Liver (tissue), 9 donors: Measurements from ENCODE around the gene FSTL1. TPM values are rescaled to one million over a fixed set of nuclear protein-coding genes. Genes with fewer than 3 reads are reported as not detected.

Source experiments
- DNase-seq: peaks from one replicate; pipeline ENCODE4 v3.0.0-alpha.2; 2017; ENCODE audit warnings: low spot score
- H3K27ac ChIP-seq, 2 donors: one replicate each; pipeline ENCODE4 v1.7.0; 2013; ENCODE audit warnings: inconsistent platforms in 2 of 2, low read length in 2 of 2, control low read depth in 1 of 2, low read depth in 1 of 2, mild to moderate bottlenecking in 1 of 2
- H3K27me3 ChIP-seq, 4 donors: one replicate each; pipeline versions ENCODE4 v1.6.1 to v1.7.0; 2013; ENCODE audit warnings: low read length in 3 of 4, inconsistent platforms in 1 of 4, mild to moderate bottlenecking in 1 of 4, moderate library complexity in 1 of 4; ENCODE audit not compliant: control insufficient read depth in 4 of 4, insufficient read depth in 4 of 4
- H3K36me3 ChIP-seq, 4 donors: one replicate each; pipeline versions ENCODE4 v1.6.1 to v1.7.0; 2013; ENCODE audit warnings: low read length in 3 of 4, mild to moderate bottlenecking in 3 of 4, low read depth in 1 of 4, moderate library complexity in 1 of 4; ENCODE audit not compliant: control insufficient read depth in 4 of 4, insufficient read depth in 3 of 4
- H3K4me1 ChIP-seq, 4 donors: one replicate each; pipeline versions ENCODE4 v1.6.1 to v1.7.0; 2013; ENCODE audit warnings: low read length in 3 of 4, mild to moderate bottlenecking in 3 of 4, moderate library complexity in 1 of 4; ENCODE audit not compliant: control insufficient read depth in 4 of 4, insufficient read depth in 4 of 4
- H3K4me3 ChIP-seq, 3 donors: one replicate each; pipeline versions ENCODE4 v1.6.1 to v1.7.0; 2013; ENCODE audit warnings: low read length in 3 of 3, control low read depth in 1 of 3, low read depth in 1 of 3, mild to moderate bottlenecking in 1 of 3
- H3K9ac ChIP-seq, 2 donors: one replicate each; pipeline ENCODE4 v1.7.0; 2013; ENCODE audit warnings: low read length in 2 of 2, mild to moderate bottlenecking in 2 of 2, moderate library complexity in 2 of 2, control low read depth in 1 of 2, low read depth in 1 of 2
- H3K9me3 ChIP-seq, 4 donors: one replicate each; pipeline versions ENCODE4 v1.6.1 to v1.7.0; 2013; ENCODE audit warnings: low read length in 3 of 4; ENCODE audit not compliant: control insufficient read depth in 4 of 4
- FOXA1 ChIP-seq: IDR thresholded peaks from 2 replicates; pipeline ENCODE4 v1.6.1; 2016; ENCODE audit warnings: antibody characterized with exemption
- FOXA2 ChIP-seq: IDR thresholded peaks from 2 replicates; pipeline ENCODE4 v1.6.1; 2016; ENCODE audit warnings: antibody characterized with exemption
- GABPA ChIP-seq, 2 donors: IDR thresholded peaks in 1 of 2; conservative IDR thresholded peaks in 1 of 2; 2 replicates each; pipeline ENCODE4 v1.6.1; 2016; ENCODE audit warnings: antibody characterized with exemption in 2 of 2, mild to moderate bottlenecking in 1 of 2, moderate library complexity in 1 of 2
- HNF4A ChIP-seq, 2 donors: conservative IDR thresholded peaks; 2 replicates each; pipeline ENCODE4 v1.6.1; 2016; ENCODE audit warnings: antibody characterized with exemption in 2 of 2, mild to moderate bottlenecking in 2 of 2
- HNF4G ChIP-seq: IDR thresholded peaks from 2 replicates; pipeline ENCODE4 v1.6.1; 2016; ENCODE audit warnings: antibody characterized with exemption
- JUND ChIP-seq, 2 donors: IDR thresholded peaks; 2 replicates each; pipeline ENCODE4 v1.6.1; 2016; ENCODE audit warnings: antibody characterized with exemption in 2 of 2
- NR2F2 ChIP-seq: IDR thresholded peaks from 2 replicates; pipeline ENCODE4 v1.6.1; 2016; ENCODE audit warnings: antibody characterized with exemption
- RAD21 ChIP-seq, 2 donors: IDR thresholded peaks; 2 replicates each; pipeline ENCODE4 v1.6.1; 2016; ENCODE audit warnings: antibody characterized with exemption in 2 of 2, mild to moderate bottlenecking in 2 of 2
- RXRA ChIP-seq, 2 donors: IDR thresholded peaks; 2 replicates each; pipeline ENCODE4 v1.6.1; 2017 to 2018; ENCODE audit warnings: antibody characterized with exemption in 2 of 2, mild to moderate bottlenecking in 1 of 2
- TAF1 ChIP-seq: conservative IDR thresholded peaks from 2 replicates; pipeline ENCODE4 v1.6.1; 2016; ENCODE audit warnings: antibody characterized with exemption, mild to moderate bottlenecking
- YY1 ChIP-seq: IDR thresholded peaks from 2 replicates; pipeline ENCODE4 v1.6.1; 2016; ENCODE audit warnings: antibody characterized with exemption, mild to moderate bottlenecking
- WGBS: extraction: QIAGEN DNeasy Blood & Tissue Kit; methylation state at CpG from one replicate; pipeline ENCODE4 v1.1.7; 2013; 5-methylcytosine and 5-hydroxymethylcytosine counted together
- polyA plus RNA-seq, 2 donors: library from polyadenylated mRNA; stranded (reverse) in 1 of 2; unstranded in 1 of 2; fragments of 200-250 nt in 1 of 2; fragments of >200 nt in 1 of 2; fragmentation: Nextera tagmentation in 1 of 2; extraction: Ambion mirVana in 1 of 2; gene quantifications; one replicate each; pipeline versions ENCODE4 v1.2.1 to v1.2.3, GENCODE V29; 2013 to 2015
- total RNA-seq, 2 donors: library from RNA; depleted of rRNA; stranded (reverse); fragments of >200 nt; gene quantifications; one replicate each; pipeline ENCODE4 v1.2.3, GENCODE V29; 2014
- TF ChIP-seq, protein P1 (sequence below): IDR thresholded peaks from 2 replicates; pipeline ENCODE4 v1.6.1; 2016; ENCODE audit warnings: antibody characterized with exemption
- TF ChIP-seq, protein P2 (sequence below): fragments of 150-350 bp; IDR thresholded peaks from 2 replicates; pipeline ENCODE4 v1.5.1; 2017; ENCODE audit warnings: improper control_type of control experiment, low read depth, low read length; ENCODE audit not compliant: missing input control
- donor health status: healthy.
- donor health status: healthy.
- donor health status: healthy.
- donor health status: healthy.
- donor health status: healthy.

The FSTL1 gene
- total and polyA plus RNA-seq, 4 donors, result 9.6 to 67.5 (median 24.6) TPM

DNA sequence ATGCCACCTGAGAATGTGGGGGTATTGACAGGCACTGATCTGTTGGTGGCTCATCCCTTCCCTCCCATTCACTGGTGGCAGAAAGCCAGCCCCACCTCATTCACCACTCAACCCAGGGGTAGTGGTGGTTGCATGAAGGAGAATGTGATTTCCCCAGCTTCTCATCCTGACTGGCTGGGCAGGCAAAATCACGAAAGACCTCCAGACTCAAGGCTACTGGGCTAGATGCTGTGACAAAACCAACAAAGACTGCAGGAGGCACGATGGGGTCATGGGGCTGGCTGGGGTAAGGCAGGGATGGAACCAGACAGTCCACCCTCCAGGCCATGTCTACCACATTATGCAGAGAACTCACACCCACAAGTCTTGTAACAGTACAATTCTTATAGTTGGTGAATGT is 33.9 kb downstream of the FSTL1 start:
- Histone ChIP-seq H3K36me3 (no peaks in the 10 kb centered on the region), H3K4me3 (no peak overlapping the region), H3K27me3 (no peaks in the 10 kb centered on the region), H3K9me3 (no peaks in the 10 kb centered on the region), H3K27ac (no peak overlapping the region), H3K4me1 (peaks cover 0 to 32% (median 23%) of the 10 kb centered on the region in 4 donors), H3K9ac (no peak overlapping the region)
- no peak for DNase-seq
- WGBS, result 14% methylated on average over 2 of the region's 2 CpGs
- TF ChIP-seq FOXA1, result no peak
- no peak for TF ChIP-seq RAD21 (IDR thresholded peaks at IDR 0.05)
- TF ChIP-seq GABPA (IDR thresholded peaks at IDR 0.05 in 1 of 2, conservative IDR thresholded peaks at IDR 0.05 in 1 of 2), result no peak
- TF ChIP-seq HNF4G, result no peak
- TF ChIP-seq, protein P1, sequence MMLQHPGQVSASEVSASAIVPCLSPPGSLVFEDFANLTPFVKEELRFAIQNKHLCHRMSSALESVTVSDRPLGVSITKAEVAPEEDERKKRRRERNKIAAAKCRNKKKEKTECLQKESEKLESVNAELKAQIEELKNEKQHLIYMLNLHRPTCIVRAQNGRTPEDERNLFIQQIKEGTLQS, result no peak
- TF ChIP-seq NR2F2, result no peak
- no peak for TF ChIP-seq FOXA2
- TF ChIP-seq JUND (IDR thresholded peaks at IDR 0.05), result no peak
- no peak for TF ChIP-seq YY1

DNA sequence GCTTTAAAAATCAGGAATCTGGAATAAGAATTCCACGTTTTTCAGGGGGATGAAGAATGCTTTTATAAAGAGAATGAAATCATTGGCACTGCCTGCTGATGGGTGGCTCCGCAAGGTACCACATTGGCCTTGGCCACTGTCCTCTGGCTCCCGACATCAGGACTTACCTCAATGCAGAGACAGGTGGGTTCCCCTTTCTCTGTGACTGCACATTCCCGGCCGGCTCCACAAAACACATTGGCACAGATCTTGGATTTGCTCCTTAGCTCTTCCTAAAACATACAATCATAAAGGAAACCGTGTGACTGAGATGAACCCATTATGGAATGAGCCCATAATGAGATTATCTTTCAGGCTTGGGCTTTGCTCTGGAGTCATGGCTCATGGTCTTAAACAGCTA is 35.0 kb downstream of the FSTL1 start:
- Histone ChIP-seq H3K36me3 (no peaks in the 10 kb centered on the region), H3K4me3 (no peak overlapping the region), H3K27ac (no peak overlapping the region), H3K27me3 (no peaks in the 10 kb centered on the region), H3K9me3 (no peaks in the 10 kb centered on the region), H3K9ac (no peak overlapping the region), H3K4me1 (peaks cover 0 to 32% (median 24%) of the 10 kb centered on the region in 4 donors)
- no peak for DNase-seq
- 90% methylated on average over 6 of the region's 6 CpGs for WGBS
- TF ChIP-seq HNF4A (conservative IDR thresholded peaks at IDR 0.05) (no peak), TAF1 (no peak), GABPA (IDR thresholded peaks at IDR 0.05 in 1 of 2, conservative IDR thresholded peaks at IDR 0.05 in 1 of 2) (no peak), RAD21 (IDR thresholded peaks at IDR 0.05) (no peak), HNF4G (no peak), JUND (IDR thresholded peaks at IDR 0.05) (no peak)

DNA sequence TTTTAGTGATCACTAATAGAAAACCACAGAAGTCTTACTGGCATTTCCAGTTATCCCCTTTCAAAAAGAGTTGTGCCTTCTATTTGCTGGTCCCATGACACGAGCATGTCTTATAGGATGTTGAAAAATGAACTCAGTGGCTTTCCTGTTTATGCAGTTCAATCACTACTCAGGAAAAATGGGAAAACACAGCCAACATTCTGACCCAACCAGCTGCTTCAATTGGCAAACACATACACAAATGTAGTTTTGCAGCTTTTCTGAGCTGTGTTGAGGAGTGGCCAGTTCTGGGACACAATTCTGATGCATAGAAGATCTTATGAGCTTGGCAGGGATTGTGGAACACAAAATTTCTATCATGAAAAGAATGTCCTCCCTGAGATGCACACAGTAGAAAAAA is 40.3 kb downstream of the FSTL1 start:
- Histone ChIP-seq H3K4me3 (no peak overlapping the region), H3K9ac (no peak overlapping the region), H3K27ac (no peak overlapping the region), H3K27me3 (no peaks in the 10 kb centered on the region), H3K36me3 (peaks cover 0 to 7% (median 2%) of the 10 kb centered on the region in 4 donors), H3K9me3 (no peaks in the 10 kb centered on the region), H3K4me1 (peaks cover 0 to 7% (median 5%) of the 10 kb centered on the region in 4 donors)
- no peak for TF ChIP-seq RAD21 (IDR thresholded peaks at IDR 0.05)
- no peak for TF ChIP-seq FOXA1
- no peak for TF ChIP-seq FOXA2
- TF ChIP-seq, protein P1, result no peak
- no peak for TF ChIP-seq TAF1
- TF ChIP-seq RXRA (IDR thresholded peaks at IDR 0.05), result no peak
- TF ChIP-seq, protein P2, sequence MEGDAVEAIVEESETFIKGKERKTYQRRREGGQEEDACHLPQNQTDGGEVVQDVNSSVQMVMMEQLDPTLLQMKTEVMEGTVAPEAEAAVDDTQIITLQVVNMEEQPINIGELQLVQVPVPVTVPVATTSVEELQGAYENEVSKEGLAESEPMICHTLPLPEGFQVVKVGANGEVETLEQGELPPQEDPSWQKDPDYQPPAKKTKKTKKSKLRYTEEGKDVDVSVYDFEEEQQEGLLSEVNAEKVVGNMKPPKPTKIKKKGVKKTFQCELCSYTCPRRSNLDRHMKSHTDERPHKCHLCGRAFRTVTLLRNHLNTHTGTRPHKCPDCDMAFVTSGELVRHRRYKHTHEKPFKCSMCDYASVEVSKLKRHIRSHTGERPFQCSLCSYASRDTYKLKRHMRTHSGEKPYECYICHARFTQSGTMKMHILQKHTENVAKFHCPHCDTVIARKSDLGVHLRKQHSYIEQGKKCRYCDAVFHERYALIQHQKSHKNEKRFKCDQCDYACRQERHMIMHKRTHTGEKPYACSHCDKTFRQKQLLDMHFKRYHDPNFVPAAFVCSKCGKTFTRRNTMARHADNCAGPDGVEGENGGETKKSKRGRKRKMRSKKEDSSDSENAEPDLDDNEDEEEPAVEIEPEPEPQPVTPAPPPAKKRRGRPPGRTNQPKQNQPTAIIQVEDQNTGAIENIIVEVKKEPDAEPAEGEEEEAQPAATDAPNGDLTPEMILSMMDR, result no peak
- TF ChIP-seq HNF4G, result no peak
- no peak for DNase-seq
- WGBS, result 78% methylated on average over 1 of the region's 1 CpG
